Measurements from ENCODE around the gene METAP1D. TPM values are rescaled to one million over a fixed set of nuclear protein-coding genes. Genes with fewer than 3 reads are reported as not detected.
A peak's percentile ranks its signal among the peaks of the same experiment; 100 is the strongest.

METAP1D gene
- polyA plus RNA-seq, 2 of the 4 experiments (the other 2 are of a cell fraction) = 7.3 to 13.3 TPM

DNA sequence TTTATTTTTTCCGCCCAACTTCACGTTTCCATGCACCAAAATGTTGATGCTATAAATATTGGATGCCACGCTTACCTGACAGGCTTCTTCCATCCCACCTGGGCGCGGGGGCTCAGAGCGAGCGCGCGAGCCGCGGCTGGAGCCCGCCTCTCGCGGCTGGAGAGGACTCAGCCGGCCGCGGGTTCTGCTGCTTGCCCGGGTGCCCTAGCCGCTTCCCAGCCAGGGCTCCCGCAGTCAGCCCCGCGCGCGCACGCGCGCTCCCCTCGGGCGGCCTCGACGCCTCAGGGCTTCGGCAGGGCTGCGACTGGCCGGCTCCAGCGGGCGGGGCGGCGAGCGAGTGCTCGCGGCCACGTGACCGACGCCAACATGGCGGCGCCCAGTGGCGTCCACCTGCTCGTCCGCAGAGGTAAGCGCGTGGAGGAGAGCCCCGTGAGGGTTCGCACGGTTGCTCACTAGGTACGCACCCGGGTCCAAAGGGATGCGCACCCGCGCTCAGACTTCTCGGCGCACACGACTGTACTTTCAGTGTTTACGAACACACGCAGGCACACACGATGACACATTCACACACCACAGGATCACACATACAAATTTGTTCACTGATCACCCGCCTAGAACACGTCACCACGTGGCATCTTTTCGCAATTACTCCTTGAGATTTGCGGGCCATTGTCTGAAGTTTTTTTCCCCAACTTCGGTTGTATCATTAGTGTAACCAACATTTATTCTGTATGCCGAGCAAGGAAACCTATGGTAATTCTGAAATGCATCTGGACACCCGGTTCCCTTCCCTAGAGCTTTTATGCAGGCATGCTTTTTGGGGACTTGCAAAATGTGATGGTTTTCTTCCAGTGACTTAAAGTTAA is at the start of gene METAP1D (continued):
- TF ChIP-seq, protein P1, sequence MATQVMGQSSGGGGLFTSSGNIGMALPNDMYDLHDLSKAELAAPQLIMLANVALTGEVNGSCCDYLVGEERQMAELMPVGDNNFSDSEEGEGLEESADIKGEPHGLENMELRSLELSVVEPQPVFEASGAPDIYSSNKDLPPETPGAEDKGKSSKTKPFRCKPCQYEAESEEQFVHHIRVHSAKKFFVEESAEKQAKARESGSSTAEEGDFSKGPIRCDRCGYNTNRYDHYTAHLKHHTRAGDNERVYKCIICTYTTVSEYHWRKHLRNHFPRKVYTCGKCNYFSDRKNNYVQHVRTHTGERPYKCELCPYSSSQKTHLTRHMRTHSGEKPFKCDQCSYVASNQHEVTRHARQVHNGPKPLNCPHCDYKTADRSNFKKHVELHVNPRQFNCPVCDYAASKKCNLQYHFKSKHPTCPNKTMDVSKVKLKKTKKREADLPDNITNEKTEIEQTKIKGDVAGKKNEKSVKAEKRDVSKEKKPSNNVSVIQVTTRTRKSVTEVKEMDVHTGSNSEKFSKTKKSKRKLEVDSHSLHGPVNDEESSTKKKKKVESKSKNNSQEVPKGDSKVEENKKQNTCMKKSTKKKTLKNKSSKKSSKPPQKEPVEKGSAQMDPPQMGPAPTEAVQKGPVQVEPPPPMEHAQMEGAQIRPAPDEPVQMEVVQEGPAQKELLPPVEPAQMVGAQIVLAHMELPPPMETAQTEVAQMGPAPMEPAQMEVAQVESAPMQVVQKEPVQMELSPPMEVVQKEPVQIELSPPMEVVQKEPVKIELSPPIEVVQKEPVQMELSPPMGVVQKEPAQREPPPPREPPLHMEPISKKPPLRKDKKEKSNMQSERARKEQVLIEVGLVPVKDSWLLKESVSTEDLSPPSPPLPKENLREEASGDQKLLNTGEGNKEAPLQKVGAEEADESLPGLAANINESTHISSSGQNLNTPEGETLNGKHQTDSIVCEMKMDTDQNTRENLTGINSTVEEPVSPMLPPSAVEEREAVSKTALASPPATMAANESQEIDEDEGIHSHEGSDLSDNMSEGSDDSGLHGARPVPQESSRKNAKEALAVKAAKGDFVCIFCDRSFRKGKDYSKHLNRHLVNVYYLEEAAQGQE (IDR thresholded peaks at IDR 0.05) = 0 out of 2 replicates have a peak, but pooled peaks have one; percentile 31
- TF ChIP-seq CEBPB (IDR thresholded peaks at IDR 0.05) = peak; percentile 15 to 56; a peak in 3 of 4 replicates
- TF ChIP-seq, protein P2, sequence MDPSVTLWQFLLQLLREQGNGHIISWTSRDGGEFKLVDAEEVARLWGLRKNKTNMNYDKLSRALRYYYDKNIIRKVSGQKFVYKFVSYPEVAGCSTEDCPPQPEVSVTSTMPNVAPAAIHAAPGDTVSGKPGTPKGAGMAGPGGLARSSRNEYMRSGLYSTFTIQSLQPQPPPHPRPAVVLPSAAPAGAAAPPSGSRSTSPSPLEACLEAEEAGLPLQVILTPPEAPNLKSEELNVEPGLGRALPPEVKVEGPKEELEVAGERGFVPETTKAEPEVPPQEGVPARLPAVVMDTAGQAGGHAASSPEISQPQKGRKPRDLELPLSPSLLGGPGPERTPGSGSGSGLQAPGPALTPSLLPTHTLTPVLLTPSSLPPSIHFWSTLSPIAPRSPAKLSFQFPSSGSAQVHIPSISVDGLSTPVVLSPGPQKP (IDR thresholded peaks at IDR 0.05; ENCODE audit: low read depth, low read length) = no peak
- TF ChIP-seq, protein P3, sequence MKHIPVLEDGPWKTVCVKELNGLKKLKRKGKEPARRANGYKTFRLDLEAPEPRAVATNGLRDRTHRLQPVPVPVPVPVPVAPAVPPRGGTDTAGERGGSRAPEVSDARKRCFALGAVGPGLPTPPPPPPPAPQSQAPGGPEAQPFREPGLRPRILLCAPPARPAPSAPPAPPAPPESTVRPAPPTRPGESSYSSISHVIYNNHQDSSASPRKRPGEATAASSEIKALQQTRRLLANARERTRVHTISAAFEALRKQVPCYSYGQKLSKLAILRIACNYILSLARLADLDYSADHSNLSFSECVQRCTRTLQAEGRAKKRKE (CRISPR knock-in tag; IDR thresholded peaks at IDR 0.05; ENCODE audit: low read depth) = peak; percentile 65; the same call in 1 of the 2 replicates
- no peak for TF ChIP-seq TP53 (CRISPR knock-in tag; IDR thresholded peaks at IDR 0.05)
- TF ChIP-seq, protein P4, sequence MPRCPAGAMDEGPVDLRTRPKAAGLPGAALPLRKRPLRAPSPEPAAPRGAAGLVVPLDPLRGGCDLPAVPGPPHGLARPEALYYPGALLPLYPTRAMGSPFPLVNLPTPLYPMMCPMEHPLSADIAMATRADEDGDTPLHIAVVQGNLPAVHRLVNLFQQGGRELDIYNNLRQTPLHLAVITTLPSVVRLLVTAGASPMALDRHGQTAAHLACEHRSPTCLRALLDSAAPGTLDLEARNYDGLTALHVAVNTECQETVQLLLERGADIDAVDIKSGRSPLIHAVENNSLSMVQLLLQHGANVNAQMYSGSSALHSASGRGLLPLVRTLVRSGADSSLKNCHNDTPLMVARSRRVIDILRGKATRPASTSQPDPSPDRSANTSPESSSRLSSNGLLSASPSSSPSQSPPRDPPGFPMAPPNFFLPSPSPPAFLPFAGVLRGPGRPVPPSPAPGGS (IDR thresholded peaks at IDR 0.05) = peak; percentile 82; the same call in 2 of the 3 replicates
- no peak for TF ChIP-seq KDM1A (IDR thresholded peaks at IDR 0.05; ENCODE audit: low read depth)
- TF ChIP-seq SREBF2 (IDR thresholded peaks at IDR 0.05) = no peak
- TF ChIP-seq JUN (IDR thresholded peaks at IDR 0.05) = peak; percentile 57 to 85; a peak in 3 of 5 replicates
- TF ChIP-seq HDAC2 (IDR thresholded peaks at IDR 0.05) = no peak
- TF ChIP-seq, protein P5, sequence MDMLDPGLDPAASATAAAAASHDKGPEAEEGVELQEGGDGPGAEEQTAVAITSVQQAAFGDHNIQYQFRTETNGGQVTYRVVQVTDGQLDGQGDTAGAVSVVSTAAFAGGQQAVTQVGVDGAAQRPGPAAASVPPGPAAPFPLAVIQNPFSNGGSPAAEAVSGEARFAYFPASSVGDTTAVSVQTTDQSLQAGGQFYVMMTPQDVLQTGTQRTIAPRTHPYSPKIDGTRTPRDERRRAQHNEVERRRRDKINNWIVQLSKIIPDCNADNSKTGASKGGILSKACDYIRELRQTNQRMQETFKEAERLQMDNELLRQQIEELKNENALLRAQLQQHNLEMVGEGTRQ (IDR thresholded peaks at IDR 0.05) = peak; percentile 90
- TF ChIP-seq, protein P6, sequence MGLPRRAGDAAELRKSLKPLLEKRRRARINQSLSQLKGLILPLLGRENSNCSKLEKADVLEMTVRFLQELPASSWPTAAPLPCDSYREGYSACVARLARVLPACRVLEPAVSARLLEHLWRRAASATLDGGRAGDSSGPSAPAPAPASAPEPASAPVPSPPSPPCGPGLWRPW (IDR thresholded peaks at IDR 0.05) = no peak
- TF ChIP-seq CBX2 (IDR thresholded peaks at IDR 0.05; ENCODE audit: borderline replicate concordance, low read depth) = no peak

DNA sequence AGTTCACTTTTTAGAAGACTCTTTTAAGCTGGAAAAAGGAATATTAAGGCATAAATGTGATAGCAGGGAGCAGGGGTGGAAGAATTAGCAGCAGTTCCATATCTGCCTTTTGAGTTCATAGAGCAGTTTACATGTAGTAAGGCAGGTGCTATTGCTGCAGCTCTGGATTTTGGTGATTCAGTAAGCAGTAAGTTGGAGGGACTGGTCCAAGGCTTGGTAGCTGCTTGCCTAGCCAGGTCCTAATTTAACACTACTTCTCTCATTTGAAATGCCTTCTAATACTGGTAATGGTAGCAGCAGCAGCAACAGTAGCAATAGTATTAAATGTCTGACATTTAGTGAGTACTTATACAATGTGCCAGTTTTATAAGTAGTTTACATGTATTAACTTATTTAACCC is 47.5 kb upstream of the METAP1D start:
- Histone ChIP-seq H3K9me3 (no peaks in the 10 kb centered on the region), H3K27ac (no peak overlapping the region), H3K4me1 (peaks cover 7% of the 10 kb centered on the region; the same call in 2 of the 3 replicates), H3K4me2 (no peak overlapping the region), H3K4me3 (no peak overlapping the region)
- ChIA-PET CTCF (no interaction called here), POLR2A (no interaction called here)
- DNase-seq (ENCODE audit: low read depth in 1 of 2, low spot score in 1 of 2) (no peak), ATAC-seq (no peak), FAIRE-seq (no peak)
- no peak for TF ChIP-seq HDAC2 (IDR thresholded peaks at IDR 0.05)
- no peak for TF ChIP-seq ZC3H11A (IDR thresholded peaks at IDR 0.05)
- TF ChIP-seq CHD2 (IDR thresholded peaks at IDR 0.05; ENCODE audit: low read length, partially characterized antibody) = no peak
- TF ChIP-seq, protein P7, sequence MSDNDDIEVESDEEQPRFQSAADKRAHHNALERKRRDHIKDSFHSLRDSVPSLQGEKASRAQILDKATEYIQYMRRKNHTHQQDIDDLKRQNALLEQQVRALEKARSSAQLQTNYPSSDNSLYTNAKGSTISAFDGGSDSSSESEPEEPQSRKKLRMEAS (IDR thresholded peaks at IDR 0.05) = no peak
- TF ChIP-seq JUN (IDR thresholded peaks at IDR 0.05) = no peak
- TF ChIP-seq NR3C1 (IDR thresholded peaks at IDR 0.05) = no peak
- no peak for TF ChIP-seq MAZ (IDR thresholded peaks at IDR 0.05; ENCODE audit: borderline replicate concordance, low read depth, low read length)
- no peak for TF ChIP-seq ZFP36 (IDR thresholded peaks at IDR 0.05; ENCODE audit: borderline replicate concordance, partially characterized antibody)
- no peak for TF ChIP-seq ESRRA (IDR thresholded peaks at IDR 0.05; ENCODE audit: borderline replicate concordance, low read length)
- no peak for TF ChIP-seq EHF (CRISPR knock-in tag; IDR thresholded peaks at IDR 0.05)
- no peak for TF ChIP-seq FOSL2 (IDR thresholded peaks at IDR 0.05)
- TF ChIP-seq FOSL2 (CRISPR knock-in tag; IDR thresholded peaks at IDR 0.05) = no peak
- no peak for TF ChIP-seq NFE2L2 (conservative IDR thresholded peaks at IDR 0.05; ENCODE audit: low read length)
- TF ChIP-seq CEBPB (IDR thresholded peaks at IDR 0.05) = no peak
- TF ChIP-seq HEYL (CRISPR knock-in tag; IDR thresholded peaks at IDR 0.05) = no peak
- TF ChIP-seq SREBF2 (IDR thresholded peaks at IDR 0.05) = no peak
- no peak for TF ChIP-seq FOXS1 (CRISPR knock-in tag; IDR thresholded peaks at IDR 0.05)
- TF ChIP-seq, protein P8, sequence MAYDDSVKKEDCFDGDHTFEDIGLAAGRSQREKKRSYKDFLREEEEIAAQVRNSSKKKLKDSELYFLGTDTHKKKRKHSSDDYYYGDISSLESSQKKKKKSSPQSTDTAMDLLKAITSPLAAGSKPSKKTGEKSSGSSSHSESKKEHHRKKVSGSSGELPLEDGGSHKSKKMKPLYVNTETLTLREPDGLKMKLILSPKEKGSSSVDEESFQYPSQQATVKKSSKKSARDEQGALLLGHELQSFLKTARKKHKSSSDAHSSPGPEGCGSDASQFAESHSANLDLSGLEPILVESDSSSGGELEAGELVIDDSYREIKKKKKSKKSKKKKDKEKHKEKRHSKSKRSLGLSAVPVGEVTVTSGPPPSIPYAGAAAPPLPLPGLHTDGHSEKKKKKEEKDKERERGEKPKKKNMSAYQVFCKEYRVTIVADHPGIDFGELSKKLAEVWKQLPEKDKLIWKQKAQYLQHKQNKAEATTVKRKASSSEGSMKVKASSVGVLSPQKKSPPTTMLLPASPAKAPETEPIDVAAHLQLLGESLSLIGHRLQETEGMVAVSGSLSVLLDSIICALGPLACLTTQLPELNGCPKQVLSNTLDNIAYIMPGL (CRISPR knock-in tag; IDR thresholded peaks at IDR 0.05; ENCODE audit: borderline replicate concordance) = no peak
- no peak for TF ChIP-seq FOSB (CRISPR knock-in tag; IDR thresholded peaks at IDR 0.05)
- TF ChIP-seq POLR2A (IDR thresholded peaks at IDR 0.05; ENCODE audit: low read length) = no peak
